HCT116 (cell line): ENCODE measurements around the gene ZIC4. TPM values are rescaled to one million over a fixed set of nuclear protein-coding genes. Genes with fewer than 3 reads are reported as not detected.

Experiments
- ATAC-seq: fragments of 200-7000 bp; cut with Tn5 transposase; 2 replicates; pipeline ENCODE4 v1.9.1; 2020; ENCODE audit warnings: mild to moderate bottlenecking, moderate library complexity
- BruUV-seq: library from RNA; stranded (reverse); fragments of 400-500 nt; replicated peaks from 2 replicates; lab custom pipeline; 2021; lab: Mats Ljungman, UMichigan
- CTCF ChIA-PET: fragments of 300-600 bp; sonication (Branson Sonifier 250); formaldehyde crosslinking; loops from one replicate; lab custom pipeline; 2021; ENCODE audit warnings: antibody characterized with exemption; lab: Charles Lee
- POLR2A ChIA-PET: fragments of 300-600, 350-600 bp; sonication (Branson Sonifier 250); formaldehyde crosslinking; loops from one replicate; lab custom pipeline; 2021; ENCODE audit warnings: antibody characterized with exemption; lab: Charles Lee
- RAD21 ChIA-PET, 2 experiments: fragments of 300-600 bp; sonication (Branson Sonifier 250); formaldehyde crosslinking; loops; one replicate each; lab custom pipeline; 2023; ENCODE audit warnings: low total read pairs in 2 of 2; ENCODE audit not compliant: uncharacterized antibody in 2 of 2, unreplicated experiment in 2 of 2, low non-redundant PET in 1 of 2; lab: Charles Lee
- DNase-seq: peaks from one replicate; pipeline ENCODE4 v3.0.0-alpha.2; 2010; ENCODE audit warnings: low read depth, low spot score
- H2AFZ ChIP-seq: fragments of 200-600 bp; shearing (Covaris generic), sonication (generic); 2 replicates; pipeline ENCODE4 v1.6.1; 2017; ENCODE audit warnings: low read depth, mixed run types, mixed read lengths, antibody characterized with exemption, low read length; ENCODE audit not compliant: poor library complexity, severe bottlenecking
- H3K27ac ChIP-seq: 2 replicates; pipeline ENCODE4 v1.5.1; 2012; ENCODE audit warnings: low read depth, low read length
- H3K27me3 ChIP-seq: fragments of 200-600 bp; sonication (generic); 2 replicates; pipeline ENCODE4 v1.6.1; 2016; ENCODE audit warnings: mixed run types, low read length, mixed read lengths; ENCODE audit not compliant: insufficient read depth
- H3K36me3 ChIP-seq, 2 experiments: fragments of 200-500 bp in 1 of 2; fragments of 200-600 bp in 1 of 2; sonication (Bioruptor generic) in 1 of 2; sonication (generic) in 1 of 2; 2 replicates each; pipeline versions ENCODE4 v1.5.1 to v1.6.1; 2014 to 2016; ENCODE audit warnings: low read length in 2 of 2, inconsistent platforms in 1 of 2, mixed read lengths in 1 of 2, mixed run types in 1 of 2; ENCODE audit not compliant: insufficient read depth in 2 of 2, control insufficient read depth in 1 of 2
- H3K4me1 ChIP-seq, 2 experiments: fragments of 200-600 bp in 1 of 2; sonication (generic) in 1 of 2; 2 replicates each; pipeline versions ENCODE4 v1.5.1 to v1.6.1; 2012 to 2017; ENCODE audit warnings: low read length in 2 of 2, inconsistent platforms in 1 of 2, mild to moderate bottlenecking in 1 of 2, mixed read lengths in 1 of 2, mixed run types in 1 of 2, moderate library complexity in 1 of 2; ENCODE audit not compliant: insufficient read depth in 2 of 2, control insufficient read depth in 1 of 2
- H3K4me2 ChIP-seq: fragments of 200-600 bp; sonication (generic); 2 replicates; pipeline ENCODE4 v1.6.1; 2017; ENCODE audit warnings: mixed run types, low read length, mixed read lengths
- H3K4me3 ChIP-seq, 2 experiments: fragments of 200-600 bp in 1 of 2; sonication (generic) in 1 of 2; replicated peaks in 1 of 2; 2 replicates each; pipeline ENCODE4 v1.5.1; 2011 to 2016; ENCODE audit warnings: low read length in 2 of 2, control low read depth in 1 of 2, low read depth in 1 of 2, mild to moderate bottlenecking in 1 of 2, mixed read lengths in 1 of 2, mixed run types in 1 of 2
- H3K79me2 ChIP-seq: fragments of 200-600 bp; sonication (generic); 2 replicates; pipeline ENCODE4 v1.6.1; 2017; ENCODE audit warnings: mild to moderate bottlenecking, mixed run types, low read length, moderate library complexity, mixed read lengths; ENCODE audit not compliant: insufficient read depth
- H3K9ac ChIP-seq: fragments of 200-600 bp; sonication (generic); 2 replicates; pipeline ENCODE4 v1.6.1; 2016; ENCODE audit warnings: low read length, mixed read lengths
- H3K9me2 ChIP-seq: fragments of 200-600 bp; sonication (generic), shearing (Covaris generic); 2 replicates; pipeline ENCODE4 v1.6.1; 2017; ENCODE audit warnings: mixed run types, mild to moderate bottlenecking, moderate library complexity; ENCODE audit not compliant: insufficient read depth
- H3K9me3 ChIP-seq, 2 experiments: fragments of 200-500 bp in 1 of 2; fragments of 200-600 bp in 1 of 2; sonication (Bioruptor generic) in 1 of 2; sonication (generic) in 1 of 2; 2 replicates each; pipeline ENCODE4 v1.6.1; 2014 to 2017; ENCODE audit warnings: low read length in 2 of 2, mixed read lengths in 2 of 2, inconsistent platforms in 1 of 2, low read depth in 1 of 2, mild to moderate bottlenecking in 1 of 2, mixed run types in 1 of 2, moderate library complexity in 1 of 2; ENCODE audit not compliant: control insufficient read depth in 1 of 2, insufficient read depth in 1 of 2
- H4K20me1 ChIP-seq: fragments of 200-600 bp; sonication (generic), shearing (Covaris generic); 2 replicates; pipeline ENCODE4 v1.6.1; 2017; ENCODE audit warnings: mixed run types, mild to moderate bottlenecking, moderate library complexity; ENCODE audit not compliant: insufficient read depth
- ATF3 ChIP-seq: IDR thresholded peaks from 2 replicates; pipeline ENCODE4 v1.6.1; 2012
- CBX3 ChIP-seq: IDR thresholded peaks from 2 replicates; pipeline ENCODE4 v1.6.1; 2012; ENCODE audit warnings: low read depth
- EGR1 ChIP-seq: IDR thresholded peaks from 2 replicates; pipeline ENCODE4 v1.6.1; 2012; ENCODE audit warnings: low read depth
- ELF1 ChIP-seq: IDR thresholded peaks from 2 replicates; pipeline ENCODE4 v1.6.1; 2012; ENCODE audit warnings: low read depth, borderline replicate concordance
- EZH2 ChIP-seq: fragments of 200-600 bp; sonication (generic); IDR thresholded peaks from 2 replicates; pipeline ENCODE4 v1.6.1; 2017; ENCODE audit warnings: antibody characterized with exemption, mixed run types
- EZH2phosphoT487 ChIP-seq: fragments of 200-600 bp; IDR thresholded peaks from 2 replicates; pipeline ENCODE4 v1.6.1; 2018; ENCODE audit warnings: antibody characterized with exemption, borderline replicate concordance
- FOSL1 ChIP-seq: IDR thresholded peaks from 2 replicates; pipeline ENCODE4 v1.6.1; 2012; ENCODE audit warnings: low read depth
- JUND ChIP-seq: IDR thresholded peaks from 2 replicates; pipeline ENCODE4 v1.6.1; 2012
- MAX ChIP-seq: IDR thresholded peaks from 2 replicates; pipeline ENCODE4 v1.6.1; 2012
- POLR2A ChIP-seq: IDR thresholded peaks from 2 replicates; pipeline ENCODE4 v1.7.0; 2011; ENCODE audit warnings: borderline replicate concordance; ENCODE audit not compliant: insufficient read depth, insufficient read length; ENCODE audit errors: extremely low read depth
- POLR2AphosphoS5 ChIP-seq: IDR thresholded peaks from 2 replicates; pipeline ENCODE4 v1.6.1; 2011; ENCODE audit warnings: mild to moderate bottlenecking, low read depth, low read length, moderate library complexity
- RAD21 ChIP-seq: IDR thresholded peaks from 2 replicates; pipeline ENCODE4 v1.6.1; 2012; ENCODE audit warnings: low read depth, mild to moderate bottlenecking
- REST ChIP-seq: IDR thresholded peaks from 2 replicates; pipeline ENCODE4 v1.6.1; 2012; ENCODE audit warnings: low read depth
- SIN3A ChIP-seq: IDR thresholded peaks from 2 replicates; pipeline ENCODE4 v1.6.1; 2012; ENCODE audit warnings: low read depth
- SP1 ChIP-seq: IDR thresholded peaks from 2 replicates; pipeline ENCODE4 v1.6.1; 2012; ENCODE audit warnings: low read depth
- SRF ChIP-seq: IDR thresholded peaks from 2 replicates; pipeline ENCODE4 v1.6.1; 2012; ENCODE audit warnings: low read depth
- YY1 ChIP-seq: IDR thresholded peaks from 2 replicates; pipeline ENCODE4 v1.6.1; 2011; ENCODE audit warnings: low read length, low read depth, moderate library complexity, mild to moderate bottlenecking; ENCODE audit not compliant: insufficient replicate concordance; ENCODE audit errors: extremely low read depth
- ZBTB33 ChIP-seq: IDR thresholded peaks from 2 replicates; pipeline ENCODE4 v1.6.1; 2011; ENCODE audit warnings: mild to moderate bottlenecking, low read length, moderate library complexity; ENCODE audit not compliant: insufficient replicate concordance; ENCODE audit errors: extremely low read depth
- ZFX ChIP-seq: fragments of 450-650 bp; IDR thresholded peaks from 2 replicates; pipeline ENCODE4 v1.6.1; 2017
- ZNF274 ChIP-seq: fragments of 200-500 bp; sonication (Bioruptor generic); IDR thresholded peaks from 2 replicates; pipeline ENCODE4 v1.6.1; 2014; ENCODE audit warnings: mild to moderate bottlenecking, low read depth, low read length, inconsistent platforms
- intact Hi-C: fragments of 100-400 bp; cut with micrococcal nuclease; formaldehyde crosslinking; loops from 2 replicates; pipeline ENCODE4 v1.10.0; 2022
- total RNA-seq: library from RNA; stranded (reverse); gene quantifications from one replicate; pipeline ENCODE4 v1.2.1, GENCODE V29; 2021; ENCODE audit not compliant: unreplicated experiment

ZIC4 gene
- total RNA-seq, 1 experiment from 2014 or later = not detected

- ATAC-seq = no peak
- H2AFZ ChIP-seq = no peak overlapping the region
- no peak overlapping the region for H3K9ac ChIP-seq
- H3K27ac ChIP-seq = no peak overlapping the region
- H4K20me1 ChIP-seq = no peaks in the 10 kb centered on the region
- no peaks in the 10 kb centered on the region for H3K36me3 ChIP-seq
- intact Hi-C loops = loop anchor here (5.0 kb wide), 1 partner anchor 718 kb away; no protein-coding TSS in a partner anchor
- DNase-seq = no peak
- H3K9me2 ChIP-seq = no peaks in the 10 kb centered on the region
- H3K4me1 ChIP-seq = no peaks in the 10 kb centered on the region
- no peaks in the 10 kb centered on the region for H3K27me3 ChIP-seq
- no peaks in the 10 kb centered on the region for H3K79me2 ChIP-seq
- TF ChIP-seq ZFX = no peak
- TF ChIP-seq POLR2A = no peak
- TF ChIP-seq SP1 = no peak
- no peak for TF ChIP-seq ELF1
- TF ChIP-seq EGR1 = no peak
- TF ChIP-seq ZNF274 = no peak
- TF ChIP-seq SIN3A = no peak
- TF ChIP-seq FOSL1 = no peak
- TF ChIP-seq REST = no peak
- TF ChIP-seq RAD21 = no peak
- TF ChIP-seq EZH2 = no peak
- TF ChIP-seq YY1 = no peak
- no peak for TF ChIP-seq JUND
- TF ChIP-seq SRF = no peak
- no peak for TF ChIP-seq ZBTB33
- no peak for TF ChIP-seq POLR2AphosphoS5
- TF ChIP-seq ATF3 = no peak
- TF ChIP-seq MAX = no peak
- no peak for TF ChIP-seq CBX3
- TF ChIP-seq EZH2phosphoT487 = no peak
- no peak overlapping the region for H3K4me3 ChIP-seq
- H3K9me3 ChIP-seq = no peaks in the 10 kb centered on the region
- BruUV-seq = no TSS peak
- ChIA-PET CTCF (no interaction called here), RAD21 (no interaction called here), POLR2A (no interaction called here)
- no peak overlapping the region for H3K4me2 ChIP-seq
Measured at GRCh38 chr3:147359177-147360050, 46.9 kb downstream of the ZIC4 start.
